Activated CD8-positive, alpha-beta memory T cell treated with anti-CD3 and anti-CD28 coated beads for 24 hours (primary cell): ENCODE measurements around the gene ARFGAP1.
"Not testable (repeated sequence)": the region's sequence is repeated elsewhere in the genome, so short reads cannot be mapped to it uniquely, and the experiment has no call there.

Experiments
- DNase-seq: peaks from one replicate; pipeline ENCODE4 v3.0.0-alpha.2; 2020

The ARFGAP1 gene

DNA sequence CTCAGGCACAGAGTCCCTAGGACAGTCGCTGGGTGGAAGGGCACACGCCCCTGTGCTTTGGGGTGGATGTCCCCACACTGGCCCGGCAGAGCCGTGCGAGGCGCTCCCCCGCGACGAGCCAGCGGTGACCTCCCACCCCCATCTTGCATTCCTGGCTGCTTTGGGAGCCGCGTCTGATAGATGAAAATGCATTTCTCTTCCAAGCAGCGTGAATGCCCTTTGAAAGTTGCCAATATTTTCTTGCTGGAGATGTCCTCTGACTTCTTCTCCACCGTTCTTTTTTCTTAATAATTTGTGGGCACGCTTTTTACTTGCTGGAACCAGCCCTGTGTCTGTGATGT lies 50.3 kb downstream of the ARFGAP1 start:
- DNase-seq: no peak

GRCh38 chr20:63323357-63323981 lies 50.9 kb downstream of the ARFGAP1 start:
- DNase-seq: no peak

DNA sequence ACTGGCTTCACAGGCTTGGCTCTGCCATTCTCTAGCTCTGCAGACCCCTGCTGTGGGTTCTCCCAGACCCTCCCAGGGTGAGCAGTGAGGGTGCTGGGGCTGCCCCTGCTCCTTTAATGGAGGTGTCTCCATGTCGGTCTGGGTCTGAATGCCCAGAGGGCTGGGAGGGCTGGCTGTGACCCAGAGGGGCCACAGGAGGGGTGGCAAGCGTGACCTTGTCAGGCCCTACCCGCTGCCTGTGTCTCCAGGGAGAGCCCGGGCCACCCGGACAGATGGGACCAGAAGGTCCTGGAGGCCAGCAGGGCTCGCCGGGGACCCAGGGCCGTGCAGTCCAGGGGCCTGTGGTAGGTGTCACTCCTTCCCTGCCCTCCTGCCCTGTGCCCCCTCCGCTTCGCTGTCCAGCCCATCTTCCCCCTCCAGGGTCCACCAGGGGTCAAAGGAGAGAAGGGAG lies 52.4 kb downstream of the ARFGAP1 start:
- no peak for DNase-seq

GRCh38 chr20:63325554-63326313 lies 53.1 kb downstream of the ARFGAP1 start:
- no peak for DNase-seq

GRCh38 chr20:63326314-63327230 lies 54.0 kb downstream of the ARFGAP1 start:
- no peak for DNase-seq

DNA sequence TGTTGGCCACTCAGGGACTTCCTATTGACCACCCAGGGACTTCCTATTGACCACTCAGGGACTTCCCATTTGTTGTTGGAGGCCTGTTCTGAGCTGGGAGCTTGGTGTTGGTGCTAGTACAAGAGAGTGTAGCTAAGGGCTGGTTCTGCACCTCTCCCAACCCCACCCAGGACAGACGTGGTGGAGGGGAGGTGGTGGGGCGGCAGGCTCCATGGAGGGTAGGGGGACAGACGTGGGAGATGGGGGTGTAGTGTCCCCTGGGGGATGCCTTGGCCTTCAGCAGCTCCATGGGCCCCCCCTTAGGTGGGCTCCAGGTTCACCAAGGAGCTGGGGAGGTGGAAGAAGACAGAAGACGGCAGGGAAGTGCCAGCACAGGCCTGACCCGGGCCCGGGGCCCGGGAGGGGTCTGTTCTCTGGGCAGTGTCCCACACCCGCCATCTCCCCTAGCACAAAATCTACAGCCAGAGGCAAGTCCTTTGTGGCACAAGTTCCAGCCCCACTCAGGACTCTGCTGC lies 54.7 kb downstream of the ARFGAP1 start:
- DNase-seq: no peak

DNA sequence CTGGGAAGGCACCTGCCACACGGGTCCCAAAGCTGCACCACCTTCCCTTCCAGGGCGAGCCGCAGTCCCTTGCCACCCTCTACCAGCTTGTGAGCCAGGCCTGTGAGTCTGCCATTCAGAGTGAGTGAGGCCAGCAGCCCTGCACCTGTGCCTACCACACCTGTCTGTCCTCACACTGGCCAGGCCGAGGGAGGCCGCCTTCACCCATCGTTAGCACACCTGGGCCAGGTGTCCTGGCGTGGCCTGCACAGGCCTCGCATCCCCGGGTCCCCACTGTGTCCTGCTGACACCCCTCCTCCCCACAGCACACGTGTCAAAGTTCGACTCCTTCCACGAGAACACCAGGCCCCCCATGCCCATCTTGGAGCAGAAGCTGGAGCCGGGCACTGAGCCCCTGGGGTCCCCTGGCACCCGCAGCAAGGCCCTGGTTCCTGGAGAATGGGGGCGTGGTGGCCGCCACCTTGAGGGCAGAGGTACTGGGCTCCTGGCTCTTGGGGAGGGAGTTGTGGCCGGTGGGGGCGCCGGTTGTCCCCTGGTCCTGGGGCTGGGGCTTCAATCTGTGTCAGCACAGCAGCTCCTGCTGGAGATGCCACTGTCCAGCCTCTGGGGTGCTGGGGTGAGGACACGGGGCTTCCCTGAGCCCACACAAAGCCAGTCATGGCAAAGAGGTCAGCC lies 55.5 kb downstream of the ARFGAP1 start:
- no peak for DNase-seq

GRCh38 chr20:63328718-63329275 lies 56.2 kb downstream of the ARFGAP1 start:
- DNase-seq: no peak

DNA sequence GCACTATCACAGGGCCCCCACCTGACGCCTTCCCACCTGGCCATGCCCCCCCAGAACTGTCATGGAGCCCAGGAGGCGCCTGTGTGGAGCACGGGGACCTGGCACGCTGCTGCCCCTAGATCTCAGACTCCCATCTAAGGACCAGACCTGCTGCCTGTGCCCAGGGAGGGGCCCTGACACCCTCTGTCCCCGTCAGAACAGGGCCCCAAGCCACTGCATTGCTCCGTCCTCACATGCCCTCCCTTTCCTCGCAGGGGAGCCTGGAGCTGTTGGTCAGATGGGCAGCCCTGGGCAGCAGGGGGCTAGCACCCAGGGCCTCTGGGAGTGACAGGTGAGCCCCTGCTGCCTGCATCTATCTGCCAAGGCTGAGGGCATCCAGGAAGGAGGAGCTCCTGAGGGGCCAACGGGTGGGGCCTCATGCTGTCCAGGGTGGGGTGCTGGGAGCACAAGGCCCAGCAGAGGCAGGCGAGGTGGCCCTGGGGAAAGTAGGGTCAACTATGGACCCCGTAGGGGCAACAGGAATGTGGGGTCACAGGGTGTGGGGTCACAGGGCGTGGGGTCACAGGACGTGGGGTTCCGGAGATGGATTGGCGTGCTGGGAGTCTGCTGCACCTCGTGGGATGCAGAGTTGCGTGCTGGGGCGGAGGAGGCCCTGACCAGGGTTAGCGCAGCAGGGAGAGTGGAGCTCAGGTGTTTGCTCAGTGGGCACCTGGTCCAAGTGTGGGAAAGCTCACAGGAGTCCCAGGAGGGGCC lies 56.9 kb downstream of the ARFGAP1 start:
- DNase-seq: no peak

GRCh38 chr20:63330084-63330760 lies 57.6 kb downstream of the ARFGAP1 start:
- no peak for DNase-seq

DNA sequence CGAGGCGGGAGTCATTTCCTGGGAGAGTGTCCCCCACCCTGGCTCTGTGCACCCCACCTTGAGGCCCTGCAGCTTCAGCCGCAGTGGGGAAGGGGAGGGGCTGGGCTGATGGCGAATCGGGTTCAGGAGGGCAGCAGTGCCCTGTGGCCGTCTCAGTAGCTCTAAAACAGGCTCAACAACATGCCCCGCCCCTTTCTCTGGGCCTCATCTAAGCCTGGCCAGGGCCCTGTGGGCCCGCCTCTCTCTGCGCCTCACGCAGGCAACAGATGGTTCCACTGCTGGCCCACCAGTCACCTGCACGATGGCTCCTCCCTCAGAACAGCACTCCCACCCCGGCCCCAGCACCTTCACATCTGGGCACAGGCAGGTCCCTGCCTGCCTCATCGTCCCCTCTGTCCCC lies 58.3 kb downstream of the ARFGAP1 start:
- no peak for DNase-seq

DNA sequence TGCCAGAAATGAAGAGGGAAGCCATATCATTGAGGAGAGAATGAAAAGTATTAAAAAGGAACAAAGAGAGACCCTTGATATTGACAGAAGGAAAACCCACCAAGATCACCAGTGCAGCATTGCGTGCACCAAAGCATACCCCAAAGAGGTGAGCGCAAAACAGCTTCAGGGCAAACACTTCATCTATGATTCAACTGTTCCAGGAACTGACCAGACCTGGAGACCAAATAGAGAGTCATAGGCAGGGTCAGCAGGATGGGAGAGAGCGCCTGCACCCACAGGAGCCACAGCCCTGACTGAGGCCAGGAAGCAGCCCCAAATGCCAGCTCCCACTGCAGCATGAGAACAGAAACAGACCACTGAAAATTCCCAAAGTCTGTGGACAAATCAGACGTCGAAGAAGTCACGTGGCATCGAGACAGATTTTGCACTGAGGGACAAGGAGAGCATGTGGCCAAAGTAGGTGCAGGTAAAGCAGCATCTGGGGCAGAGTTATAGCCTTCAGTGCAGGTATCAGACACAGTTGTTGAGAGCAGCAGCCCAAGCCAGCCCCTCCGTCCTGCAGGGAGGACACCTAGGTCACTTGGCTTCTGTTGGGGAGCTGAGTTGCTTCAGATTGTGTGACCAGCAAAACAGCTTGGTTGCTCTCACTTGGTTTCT lies 59.3 kb downstream of the ARFGAP1 start:
- no peak for DNase-seq

DNA sequence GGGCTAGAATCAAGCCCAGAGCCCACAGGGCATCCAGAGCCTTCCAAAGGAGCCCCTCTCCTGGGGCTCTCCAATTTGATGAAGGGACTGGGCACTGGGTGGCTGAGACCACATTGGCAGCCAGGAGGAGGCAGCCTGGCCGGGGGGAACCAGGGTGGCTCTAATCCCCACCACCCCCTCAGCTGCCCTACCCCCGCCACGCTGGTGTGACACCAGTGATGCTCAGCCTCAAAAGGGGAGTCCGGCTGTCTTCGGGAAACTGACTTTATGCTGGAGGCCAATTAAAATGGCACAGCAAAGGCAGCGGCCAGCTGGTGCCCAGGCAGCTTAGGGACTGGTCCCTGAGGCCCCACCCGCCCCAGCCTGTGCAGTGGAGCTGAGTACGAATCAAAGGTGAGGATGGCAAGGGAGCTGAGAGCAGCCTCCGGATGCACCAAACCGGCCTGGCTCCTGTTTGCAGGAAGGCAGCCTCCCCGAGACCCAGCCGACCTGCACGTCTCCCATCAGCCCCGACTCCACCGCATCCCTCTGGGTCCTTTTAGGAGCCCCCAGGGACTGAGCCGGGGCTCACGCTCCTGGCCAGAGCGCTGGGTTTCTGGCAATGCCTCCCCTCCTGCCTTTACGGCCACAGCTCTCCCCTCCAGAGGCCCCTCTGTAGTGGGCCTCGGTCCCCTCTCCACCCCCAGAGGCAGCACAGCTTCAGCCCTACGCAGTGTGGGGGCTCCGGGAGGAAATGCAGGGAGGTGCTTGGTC lies 60.1 kb downstream of the ARFGAP1 start:
- no peak for DNase-seq

DNA sequence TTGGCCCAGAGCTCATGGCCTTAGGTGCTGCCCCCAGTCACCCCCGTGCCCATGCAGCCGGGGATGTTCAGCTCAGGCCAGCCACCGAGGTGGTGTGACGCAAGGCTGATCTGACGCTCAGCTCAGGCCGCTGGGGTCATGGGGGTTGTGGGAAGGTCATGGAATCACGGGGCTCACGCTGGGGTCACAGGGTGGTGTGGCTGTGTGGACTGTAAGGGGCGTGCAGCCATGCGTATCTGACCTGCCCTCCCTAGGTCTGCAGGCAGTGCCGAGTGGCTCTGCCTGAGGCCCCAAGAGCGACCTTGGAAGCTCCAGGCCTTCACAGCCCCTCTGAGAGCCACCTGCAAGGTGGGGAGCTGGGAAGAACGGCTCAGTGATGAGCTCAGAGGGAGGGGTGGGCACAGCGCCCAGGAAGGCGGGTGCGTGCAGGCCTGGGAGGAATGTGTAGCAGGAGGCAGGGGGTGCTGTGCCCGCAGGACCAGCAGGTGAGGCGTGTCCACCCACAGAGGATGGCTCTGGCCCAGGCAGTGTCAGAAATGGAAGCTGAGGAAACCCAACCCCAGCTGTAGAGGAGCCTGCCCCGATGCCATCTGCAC lies 60.7 kb downstream of the ARFGAP1 start:
- no peak for DNase-seq

- DNase-seq: no peak
Measured at GRCh38 chr20:63334356-63334755, 61.7 kb downstream of the ARFGAP1 start.

GRCh38 chr20:63335060-63335459 lies 62.4 kb downstream of the ARFGAP1 start:
- DNase-seq: not testable (repeated sequence)

- DNase-seq: no peak
Measured at GRCh38 chr20:63335711-63336110, 63.1 kb downstream of the ARFGAP1 start.

DNA sequence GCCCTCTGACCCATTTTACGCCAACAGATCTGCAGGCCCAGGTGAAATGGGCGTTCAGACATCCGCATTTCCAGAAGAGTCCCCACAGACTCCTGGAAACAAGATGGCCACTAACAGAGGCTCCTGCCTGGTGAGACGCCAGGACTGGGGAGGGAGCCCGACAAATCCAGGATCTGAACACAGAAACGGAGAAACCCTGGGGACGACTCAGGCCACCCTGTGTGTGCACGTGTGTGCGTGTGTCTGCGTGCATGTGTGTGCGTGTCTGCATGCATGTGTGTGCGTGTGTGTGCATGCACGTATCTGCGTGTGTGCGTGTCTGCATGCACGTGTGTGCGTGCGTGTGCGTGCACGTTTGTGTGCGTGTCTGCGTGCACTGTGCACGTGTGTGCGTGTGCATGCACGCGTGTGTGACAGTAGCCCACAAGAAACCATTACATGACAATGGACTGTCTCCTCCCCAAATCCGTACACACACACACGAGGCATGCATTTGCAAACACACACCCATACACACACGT lies 63.7 kb downstream of the ARFGAP1 start:
- DNase-seq: no peak

GRCh38 chr20:63337786-63338420 lies 65.3 kb downstream of the ARFGAP1 start:
- DNase-seq: no peak
